ENCODE measurements around the gene DUSP5. TPM values are rescaled to one million over a fixed set of nuclear protein-coding genes. Genes with fewer than 3 reads are reported as not detected.

DUSP5 gene
- total and polyA plus RNA-seq, 5 donors from 2014 or later, result 1.3 to 142 (median 3.1) TPM

GRCh38 chr10:110498982-110499795 lies 1.5 kb downstream of the DUSP5 start:
- Histone ChIP-seq H3K27me3 (ENCODE audit: control insufficient read depth, insufficient read depth, low read length) (no peaks in the 10 kb centered on the region), H3K4me1 (ENCODE audit: control insufficient read depth, insufficient read depth, low read length, poor library complexity, severe bottlenecking) (peaks cover 76% of the 10 kb centered on the region), H3K36me3 (ENCODE audit: control insufficient read depth, insufficient read depth, low read length) (no peaks in the 10 kb centered on the region), H3K9me3 (ENCODE audit: control insufficient read depth in 2 of 2, low read length in 2 of 2) (no peaks in the 10 kb centered on the region), H3K4me3 (ENCODE audit: low read depth, low read length) (peak overlapping the region; percentile 72), H3K27ac (ENCODE audit: insufficient read depth, low read length, poor library complexity, severe bottlenecking) (peak overlapping the region; percentile 66)
- Mint-ChIP-seq H3K9me3 (peaks cover 0 to 2% (median 0%) of the 10 kb centered on the region in 7 donors), H3K27me3 (no peaks in the 10 kb centered on the region), H3K27ac (peak overlapping the region; percentile 87 to 95 (median 93)), H3K36me3 (no peaks in the 10 kb centered on the region), H3K4me1 (peaks cover 44 to 73% (median 65%) of the 10 kb centered on the region in 4 donors), H3K4me3 (peak overlapping the region; percentile 88 to 94 (median 90))
- DNase-seq (peak in 2 of 3 donors; percentile 47 to 71), ATAC-seq (ENCODE audit: low read depth in 2 of 2) (peak in 1 of 2 donors; percentile 5)

- Histone ChIP-seq H3K36me3 (ENCODE audit: control insufficient read depth, insufficient read depth, low read length) (no peaks in the 10 kb centered on the region), H3K9me3 (ENCODE audit: control insufficient read depth in 2 of 2, low read length in 2 of 2) (no peaks in the 10 kb centered on the region), H3K27ac (ENCODE audit: insufficient read depth, low read length, poor library complexity, severe bottlenecking) (peak overlapping the region; percentile 66), H3K4me1 (ENCODE audit: control insufficient read depth, insufficient read depth, low read length, poor library complexity, severe bottlenecking) (peaks cover 84% of the 10 kb centered on the region), H3K4me3 (ENCODE audit: low read depth, low read length) (peak overlapping the region; percentile 72), H3K27me3 (ENCODE audit: control insufficient read depth, insufficient read depth, low read length) (no peaks in the 10 kb centered on the region)
- peaks cover 4% of the 10 kb centered on the region for H3K36me3 Mint-ChIP-seq
- H3K27ac Mint-ChIP-seq, result peak overlapping the region; percentile 87 to 95 (median 93)
- peaks cover 46 to 81% (median 71%) of the 10 kb centered on the region in 4 donors for H3K4me1 Mint-ChIP-seq
- DNase-seq (peak in 1 of 3 donors; percentile 4), ATAC-seq (ENCODE audit: low read depth in 2 of 2) (no peak)
- no peaks in the 10 kb centered on the region for H3K27me3 Mint-ChIP-seq
- peaks cover 0 to 2% (median 0%) of the 10 kb centered on the region in 7 donors for H3K9me3 Mint-ChIP-seq
- peak overlapping the region; percentile 88 to 94 (median 90) for H3K4me3 Mint-ChIP-seq
Observed at GRCh38 chr10:110499796-110500514, 2.2 kb downstream of the DUSP5 start.

- H3K4me3 Mint-ChIP-seq, result peak overlapping the region; percentile 88 to 94 (median 90)
- H3K4me3 ChIP-seq (ENCODE audit: low read depth, low read length), result peak overlapping the region; percentile 72
- peaks cover 6% of the 10 kb centered on the region for H3K36me3 Mint-ChIP-seq
- no peak for DNase-seq
- H3K9me3 Mint-ChIP-seq, result peaks cover 0 to 2% (median 0%) of the 10 kb centered on the region in 7 donors
- H3K9me3 ChIP-seq (ENCODE audit: control insufficient read depth in 2 of 2, low read length in 2 of 2), result no peaks in the 10 kb centered on the region
- H3K27ac ChIP-seq (ENCODE audit: insufficient read depth, low read length, poor library complexity, severe bottlenecking), result no peak overlapping the region
- H3K4me1 Mint-ChIP-seq, result peaks cover 46 to 86% (median 70%) of the 10 kb centered on the region in 4 donors
- ATAC-seq (ENCODE audit: low read depth in 2 of 2), result no peak
- H3K36me3 ChIP-seq (ENCODE audit: control insufficient read depth, insufficient read depth, low read length), result no peaks in the 10 kb centered on the region
- peak overlapping the region; percentile 49 to 94 (median 93) for H3K27ac Mint-ChIP-seq
- peaks cover 87% of the 10 kb centered on the region for H3K4me1 ChIP-seq (ENCODE audit: control insufficient read depth, insufficient read depth, low read length, poor library complexity, severe bottlenecking)
- no peaks in the 10 kb centered on the region for H3K27me3 ChIP-seq (ENCODE audit: control insufficient read depth, insufficient read depth, low read length)
- H3K27me3 Mint-ChIP-seq, result no peaks in the 10 kb centered on the region
Observed at GRCh38 chr10:110500515-110500905, 2.8 kb downstream of the DUSP5 start.

GRCh38 chr10:110501142-110501937 lies 3.6 kb downstream of the DUSP5 start:
- Mint-ChIP-seq H3K27ac (peak overlapping the region; percentile 49 to 94 (median 93)), H3K27me3 (no peaks in the 10 kb centered on the region), H3K9me3 (peaks cover 0 to 2% (median 0%) of the 10 kb centered on the region in 7 donors), H3K4me1 (peaks cover 45 to 83% (median 63%) of the 10 kb centered on the region in 4 donors), H3K36me3 (peaks cover 11% of the 10 kb centered on the region), H3K4me3 (peak overlapping the region; percentile 70 to 88 (median 72))
- peak in 2 of 3 donors; percentile 21 to 90 for DNase-seq
- no peaks in the 10 kb centered on the region for H3K27me3 ChIP-seq (ENCODE audit: control insufficient read depth, insufficient read depth, low read length)
- H3K36me3 ChIP-seq (ENCODE audit: control insufficient read depth, insufficient read depth, low read length), result no peaks in the 10 kb centered on the region
- peak overlapping the region; percentile 44 for H3K27ac ChIP-seq (ENCODE audit: insufficient read depth, low read length, poor library complexity, severe bottlenecking)
- peaks cover 82% of the 10 kb centered on the region for H3K4me1 ChIP-seq (ENCODE audit: control insufficient read depth, insufficient read depth, low read length, poor library complexity, severe bottlenecking)
- H3K4me3 ChIP-seq (ENCODE audit: low read depth, low read length), result peak overlapping the region; percentile 72
- no peak for ATAC-seq (ENCODE audit: low read depth in 2 of 2)
- H3K9me3 ChIP-seq (ENCODE audit: control insufficient read depth in 2 of 2, low read length in 2 of 2), result no peaks in the 10 kb centered on the region

- Histone ChIP-seq H3K27ac (ENCODE audit: insufficient read depth, low read length, poor library complexity, severe bottlenecking) (peak overlapping the region; percentile 44), H3K4me3 (ENCODE audit: low read depth, low read length) (peak overlapping the region; percentile 72), H3K27me3 (ENCODE audit: control insufficient read depth, insufficient read depth, low read length) (no peaks in the 10 kb centered on the region), H3K36me3 (ENCODE audit: control insufficient read depth, insufficient read depth, low read length) (peaks cover 7% of the 10 kb centered on the region), H3K4me1 (ENCODE audit: control insufficient read depth, insufficient read depth, low read length, poor library complexity, severe bottlenecking) (peaks cover 73% of the 10 kb centered on the region), H3K9me3 (ENCODE audit: control insufficient read depth in 2 of 2, low read length in 2 of 2) (no peaks in the 10 kb centered on the region)
- Mint-ChIP-seq H3K4me1 (peaks cover 37 to 80% (median 55%) of the 10 kb centered on the region in 4 donors), H3K9me3 (peaks cover 0 to 2% (median 0%) of the 10 kb centered on the region in 7 donors), H3K4me3 (peak overlapping the region; percentile 70 to 92 (median 86)), H3K27me3 (no peaks in the 10 kb centered on the region), H3K27ac (peak overlapping the region; percentile 87 to 95 (median 91)), H3K36me3 (peaks cover 20% of the 10 kb centered on the region)
- DNase-seq (peak in 1 of 3 donors; percentile 31), ATAC-seq (ENCODE audit: low read depth in 2 of 2) (no peak)
Observed at GRCh38 chr10:110502072-110502845, 4.6 kb downstream of the DUSP5 start.

- no peaks in the 10 kb centered on the region for H3K27me3 Mint-ChIP-seq
- peaks cover 71% of the 10 kb centered on the region for H3K4me1 ChIP-seq (ENCODE audit: control insufficient read depth, insufficient read depth, low read length, poor library complexity, severe bottlenecking)
- H3K4me1 Mint-ChIP-seq, result peaks cover 37 to 80% (median 56%) of the 10 kb centered on the region in 4 donors
- H3K36me3 ChIP-seq (ENCODE audit: control insufficient read depth, insufficient read depth, low read length), result peaks cover 13% of the 10 kb centered on the region
- H3K27me3 ChIP-seq (ENCODE audit: control insufficient read depth, insufficient read depth, low read length), result no peaks in the 10 kb centered on the region
- peak overlapping the region; percentile 70 to 92 (median 86) for H3K4me3 Mint-ChIP-seq
- H3K4me3 ChIP-seq (ENCODE audit: low read depth, low read length), result peak overlapping the region; percentile 72
- peak overlapping the region; percentile 79 for H3K27ac ChIP-seq (ENCODE audit: insufficient read depth, low read length, poor library complexity, severe bottlenecking)
- peaks cover 22% of the 10 kb centered on the region for H3K36me3 Mint-ChIP-seq
- H3K27ac Mint-ChIP-seq, result peak overlapping the region; percentile 87 to 95 (median 91)
- ATAC-seq (ENCODE audit: low read depth in 2 of 2) (peak; percentile 21 to 27), DNase-seq (peak in 2 of 3 donors; percentile 17 to 81)
- peaks cover 0 to 2% (median 0%) of the 10 kb centered on the region in 7 donors for H3K9me3 Mint-ChIP-seq
- H3K9me3 ChIP-seq (ENCODE audit: control insufficient read depth in 2 of 2, low read length in 2 of 2), result no peaks in the 10 kb centered on the region
Observed at GRCh38 chr10:110502851-110503301, 5.2 kb downstream of the DUSP5 start.

All from CD4-positive, CD25-positive, alpha-beta regulatory T cell (primary cell).